HepG2 (cell line): ENCODE measurements around the gene MTMR3. TPM values are rescaled to one million over a fixed set of nuclear protein-coding genes. Genes with fewer than 3 reads are reported as not detected.

Source experiments
- CBX2 ChIP-seq, 2 experiments: fragments of 200-600 bp in 1 of 2; sonication (generic); formaldehyde crosslinking in 1 of 2; IDR thresholded peaks; 2 replicates each; pipeline versions ENCODE4 v1.7.0 to v1.8.1; 2018 to 2022; ENCODE audit warnings: low read depth in 2 of 2, low read length in 1 of 2, mild to moderate bottlenecking in 1 of 2, missing genetic modification reagents in 1 of 2
- HDAC1 ChIP-seq: sonication (generic); formaldehyde crosslinking; IDR thresholded peaks from 2 replicates; pipeline ENCODE4 v1.5.1; 2020; ENCODE audit warnings: mild to moderate bottlenecking, missing genetic modification reagents
- KLF13 ChIP-seq: sonication (generic); formaldehyde crosslinking; IDR thresholded peaks from 2 replicates; pipeline ENCODE4 v1.4.0; 2020; ENCODE audit warnings: mild to moderate bottlenecking, missing genetic modification reagents
- LCORL ChIP-seq, 2 experiments: fragments of 450-650 bp in 1 of 2; sonication (generic) in 1 of 2; formaldehyde crosslinking in 1 of 2; IDR thresholded peaks; 2 replicates each; pipeline versions ENCODE4 v1.5.0 to v1.6.1; 2017 to 2020; ENCODE audit warnings: antibody characterized with exemption in 1 of 2, missing genetic modification reagents in 1 of 2
- NR3C1 ChIP-seq: sonication (generic); formaldehyde crosslinking; IDR thresholded peaks from 2 replicates; pipeline ENCODE4 v1.4.0; 2020; ENCODE audit warnings: missing genetic modification reagents
- RAD21 ChIP-seq: fragments of 450-650 bp; formaldehyde crosslinking; IDR thresholded peaks from 2 replicates; pipeline ENCODE4 v1.5.0; 2020; ENCODE audit warnings: mild to moderate bottlenecking
- RFX5 ChIP-seq: IDR thresholded peaks from 2 replicates; pipeline ENCODE4 v1.6.1; 2011; ENCODE audit warnings: low read depth, low read length, improper control_type of control experiment
- SETDB1 ChIP-seq: sonication (generic); formaldehyde crosslinking; IDR thresholded peaks from 2 replicates; pipeline ENCODE4 v1.5.1; 2020; ENCODE audit warnings: missing genetic modification reagents, mild to moderate bottlenecking, borderline replicate concordance
- SNAPC2 ChIP-seq: sonication (generic); formaldehyde crosslinking; IDR thresholded peaks from 2 replicates; pipeline ENCODE4 v1.8.1; 2022; ENCODE audit warnings: mild to moderate bottlenecking, missing genetic modification reagents
- ZFX ChIP-seq: sonication (generic); formaldehyde crosslinking; IDR thresholded peaks from 2 replicates; pipeline ENCODE4 v1.4.0; 2020; ENCODE audit warnings: mild to moderate bottlenecking, low read depth, missing genetic modification reagents, moderate library complexity
- ZNF143 ChIP-seq: sonication (generic); formaldehyde crosslinking; IDR thresholded peaks from 2 replicates; pipeline ENCODE4 v1.4.0; 2020; ENCODE audit warnings: missing genetic modification reagents
- ZNF496 ChIP-seq: sonication (generic); formaldehyde crosslinking; IDR thresholded peaks from 2 replicates; pipeline ENCODE4 v1.8.1; 2023; ENCODE audit warnings: mild to moderate bottlenecking, moderate library complexity, missing genetic modification reagents; ENCODE audit not compliant: insufficient replicate concordance
- ZNF558 ChIP-seq: sonication (generic); formaldehyde crosslinking; IDR thresholded peaks from 2 replicates; pipeline ENCODE4 v1.9.0; 2022; ENCODE audit warnings: mild to moderate bottlenecking, missing genetic modification reagents, borderline replicate concordance
- ZNF563 ChIP-seq: sonication (generic); formaldehyde crosslinking; IDR thresholded peaks from 2 replicates; pipeline ENCODE4 v1.8.0; 2022; ENCODE audit warnings: mild to moderate bottlenecking, moderate library complexity, missing genetic modification reagents
- polyA plus RNA-seq, 8 experiments: library from polyadenylated mRNA; depleted of rRNA in 3 of 8; stranded (reverse) in 7 of 8; unstranded in 1 of 8; fragments of >200 nt; fragmentation: Illumina TruSeq in 4 of 8; extraction: Trizol in 4 of 8; gene quantifications; 2 replicates each; pipeline versions ENCODE4 v1.2.1 to v1.2.3, GENCODE V29; 2011 to 2016; ENCODE audit warnings: low read depth in 4 of 8, missing spikeins in 1 of 8, mixed read lengths in 1 of 8; ENCODE audit not compliant: insufficient read depth in 1 of 8
- total RNA-seq, 5 experiments: library from RNA; depleted of rRNA; stranded (reverse); fragments of >200 nt; fragmentation: Illumina TruSeq; extraction: Trizol; gene quantifications; 2 replicates each; pipeline ENCODE4 v1.2.3, GENCODE V29; 2016; ENCODE audit warnings: low read depth in 1 of 5
- TF ChIP-seq, protein P1 (sequence below): sonication (generic); formaldehyde crosslinking; IDR thresholded peaks from 2 replicates; pipeline ENCODE4 v1.5.1; 2020; ENCODE audit warnings: missing genetic modification reagents, mild to moderate bottlenecking, borderline replicate concordance
- TF ChIP-seq, protein P2 (sequence below): IDR thresholded peaks from 2 replicates; pipeline ENCODE4 v1.6.1; 2018; ENCODE audit warnings: missing genetic modification reagents
- TF ChIP-seq, protein P3 (sequence below): sonication (generic); formaldehyde crosslinking; IDR thresholded peaks from 2 replicates; pipeline ENCODE4 v1.4.0; 2020; ENCODE audit warnings: low read depth, mild to moderate bottlenecking, missing genetic modification reagents
- TF ChIP-seq, protein P4 (sequence below): sonication (generic); formaldehyde crosslinking; IDR thresholded peaks from 2 replicates; pipeline ENCODE4 v1.5.0; 2020; ENCODE audit warnings: missing genetic modification reagents
- TF ChIP-seq, protein P5 (sequence below): sonication (generic); formaldehyde crosslinking; IDR thresholded peaks from 2 replicates; pipeline ENCODE4 v1.5.1; 2020; ENCODE audit warnings: mild to moderate bottlenecking, missing genetic modification reagents, borderline replicate concordance
- TF ChIP-seq, protein P6 (sequence below): sonication (generic); formaldehyde crosslinking; conservative IDR thresholded peaks from 2 replicates; pipeline ENCODE4 v1.4.0; 2020; ENCODE audit warnings: missing genetic modification reagents

Gene MTMR3
- total and polyA plus RNA-seq, 2 of the 13 experiments (the other 11 are each of a cell fraction or from before 2014, with no cell fraction given) = 12.6 to 24.8 TPM

DNA sequence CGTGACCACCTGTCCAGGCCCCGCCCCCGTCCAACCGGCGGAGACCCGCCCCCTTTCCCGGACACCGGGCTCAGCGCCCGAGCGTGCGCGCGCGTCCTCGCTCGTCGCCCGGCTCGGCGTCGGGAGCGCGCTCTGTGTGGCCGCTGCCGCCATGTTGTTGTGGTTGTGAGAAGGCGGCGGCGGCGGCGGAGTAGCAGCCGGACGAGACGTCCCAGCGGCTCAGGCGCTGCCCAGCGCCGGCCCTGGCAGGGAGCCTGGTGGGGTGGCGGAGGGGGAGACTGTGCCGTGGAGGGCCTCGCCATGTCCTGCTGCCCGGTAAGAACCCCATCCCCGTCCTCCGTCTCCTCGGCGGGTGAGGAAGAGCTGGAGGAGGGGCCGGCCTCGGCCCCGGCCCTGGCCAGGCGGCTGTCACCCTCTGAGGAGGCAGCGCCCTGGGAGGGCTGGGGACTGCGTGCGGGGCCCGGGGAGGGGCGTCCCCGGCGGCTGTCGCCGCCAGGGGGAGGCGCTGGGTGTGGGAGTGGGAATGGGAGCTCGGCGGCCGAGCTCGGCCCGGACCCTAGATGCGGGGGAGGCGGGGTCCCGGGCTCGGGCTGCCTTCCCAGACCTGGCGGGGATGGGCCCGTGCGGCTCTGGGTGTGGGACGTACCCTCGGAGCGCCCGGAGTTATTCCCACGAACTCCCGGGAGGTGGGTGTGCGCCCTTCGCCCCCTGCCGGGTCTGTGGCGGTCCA is at the start of gene MTMR3 (continued):
- TF ChIP-seq, protein P1, sequence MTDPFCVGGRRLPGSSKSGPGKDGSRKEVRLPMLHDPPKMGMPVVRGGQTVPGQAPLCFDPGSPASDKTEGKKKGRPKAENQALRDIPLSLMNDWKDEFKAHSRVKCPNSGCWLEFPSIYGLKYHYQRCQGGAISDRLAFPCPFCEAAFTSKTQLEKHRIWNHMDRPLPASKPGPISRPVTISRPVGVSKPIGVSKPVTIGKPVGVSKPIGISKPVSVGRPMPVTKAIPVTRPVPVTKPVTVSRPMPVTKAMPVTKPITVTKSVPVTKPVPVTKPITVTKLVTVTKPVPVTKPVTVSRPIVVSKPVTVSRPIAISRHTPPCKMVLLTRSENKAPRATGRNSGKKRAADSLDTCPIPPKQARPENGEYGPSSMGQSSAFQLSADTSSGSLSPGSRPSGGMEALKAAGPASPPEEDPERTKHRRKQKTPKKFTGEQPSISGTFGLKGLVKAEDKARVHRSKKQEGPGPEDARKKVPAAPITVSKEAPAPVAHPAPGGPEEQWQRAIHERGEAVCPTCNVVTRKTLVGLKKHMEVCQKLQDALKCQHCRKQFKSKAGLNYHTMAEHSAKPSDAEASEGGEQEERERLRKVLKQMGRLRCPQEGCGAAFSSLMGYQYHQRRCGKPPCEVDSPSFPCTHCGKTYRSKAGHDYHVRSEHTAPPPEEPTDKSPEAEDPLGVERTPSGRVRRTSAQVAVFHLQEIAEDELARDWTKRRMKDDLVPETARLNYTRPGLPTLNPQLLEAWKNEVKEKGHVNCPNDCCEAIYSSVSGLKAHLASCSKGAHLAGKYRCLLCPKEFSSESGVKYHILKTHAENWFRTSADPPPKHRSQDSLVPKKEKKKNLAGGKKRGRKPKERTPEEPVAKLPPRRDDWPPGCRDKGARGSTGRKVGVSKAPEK (CRISPR knock-in tag) = no peak
- TF ChIP-seq NR3C1 (CRISPR knock-in tag) (no peak), RAD21 (CRISPR knock-in tag) (peak; percentile 70), ZNF143 (CRISPR knock-in tag) (no peak), KLF13 (CRISPR knock-in tag) (no peak), SETDB1 (no peak), ZNF496 (CRISPR knock-in tag) (no peak), ZNF558 (CRISPR knock-in tag) (peak; percentile 68; the same call in 1 of the 2 replicates), ZFX (CRISPR knock-in tag) (peak; percentile 85), HDAC1 (CRISPR knock-in tag) (no peak; the same call in 1 of the 2 replicates), CBX2 (IDR thresholded peaks at IDR 0.05; ENCODE audit: low read depth, low read length) (no peak), CBX2 (CRISPR knock-in tag; IDR thresholded peaks at IDR 0.05; ENCODE audit: low read depth) (no peak), RFX5 (no peak), ZNF563 (CRISPR knock-in tag) (0 out of 2 replicates have a peak, but pooled peaks have one; percentile 51), SNAPC2 (0 out of 2 replicates have a peak, but pooled peaks have one; percentile 46), LCORL (IDR thresholded peaks at IDR 0.05) (no peak), LCORL (CRISPR knock-in tag; IDR thresholded peaks at IDR 0.05) (0 out of 2 replicates have a peak, but pooled peaks have one; percentile 38)
- TF ChIP-seq, protein P2, sequence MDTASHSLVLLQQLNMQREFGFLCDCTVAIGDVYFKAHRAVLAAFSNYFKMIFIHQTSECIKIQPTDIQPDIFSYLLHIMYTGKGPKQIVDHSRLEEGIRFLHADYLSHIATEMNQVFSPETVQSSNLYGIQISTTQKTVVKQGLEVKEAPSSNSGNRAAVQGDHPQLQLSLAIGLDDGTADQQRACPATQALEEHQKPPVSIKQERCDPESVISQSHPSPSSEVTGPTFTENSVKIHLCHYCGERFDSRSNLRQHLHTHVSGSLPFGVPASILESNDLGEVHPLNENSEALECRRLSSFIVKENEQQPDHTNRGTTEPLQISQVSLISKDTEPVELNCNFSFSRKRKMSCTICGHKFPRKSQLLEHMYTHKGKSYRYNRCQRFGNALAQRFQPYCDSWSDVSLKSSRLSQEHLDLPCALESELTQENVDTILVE (CRISPR knock-in tag) = no peak
- TF ChIP-seq, protein P3, sequence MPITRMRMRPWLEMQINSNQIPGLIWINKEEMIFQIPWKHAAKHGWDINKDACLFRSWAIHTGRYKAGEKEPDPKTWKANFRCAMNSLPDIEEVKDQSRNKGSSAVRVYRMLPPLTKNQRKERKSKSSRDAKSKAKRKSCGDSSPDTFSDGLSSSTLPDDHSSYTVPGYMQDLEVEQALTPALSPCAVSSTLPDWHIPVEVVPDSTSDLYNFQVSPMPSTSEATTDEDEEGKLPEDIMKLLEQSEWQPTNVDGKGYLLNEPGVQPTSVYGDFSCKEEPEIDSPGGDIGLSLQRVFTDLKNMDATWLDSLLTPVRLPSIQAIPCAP (CRISPR knock-in tag) = no peak
- TF ChIP-seq, protein P4, sequence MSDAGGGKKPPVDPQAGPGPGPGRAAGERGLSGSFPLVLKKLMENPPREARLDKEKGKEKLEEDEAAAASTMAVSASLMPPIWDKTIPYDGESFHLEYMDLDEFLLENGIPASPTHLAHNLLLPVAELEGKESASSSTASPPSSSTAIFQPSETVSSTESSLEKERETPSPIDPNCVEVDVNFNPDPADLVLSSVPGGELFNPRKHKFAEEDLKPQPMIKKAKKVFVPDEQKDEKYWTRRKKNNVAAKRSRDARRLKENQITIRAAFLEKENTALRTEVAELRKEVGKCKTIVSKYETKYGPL (CRISPR knock-in tag) = no peak
- TF ChIP-seq, protein P5, sequence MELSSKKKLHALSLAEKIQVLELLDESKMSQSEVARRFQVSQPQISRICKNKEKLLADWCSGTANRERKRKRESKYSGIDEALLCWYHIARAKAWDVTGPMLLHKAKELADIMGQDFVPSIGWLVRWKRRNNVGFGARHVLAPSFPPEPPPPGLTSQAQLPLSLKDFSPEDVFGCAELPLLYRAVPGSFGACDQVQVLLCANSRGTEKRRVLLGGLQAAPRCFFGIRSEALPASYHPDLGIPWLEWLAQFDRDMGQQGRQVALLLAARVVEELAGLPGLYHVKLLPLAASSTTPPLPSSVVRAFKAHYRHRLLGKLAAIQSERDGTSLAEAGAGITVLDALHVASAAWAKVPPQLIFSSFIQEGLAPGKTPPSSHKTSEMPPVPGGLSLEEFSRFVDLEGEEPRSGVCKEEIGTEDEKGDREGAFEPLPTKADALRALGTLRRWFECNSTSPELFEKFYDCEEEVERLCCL (CRISPR knock-in tag) = no peak
- TF ChIP-seq, protein P6, sequence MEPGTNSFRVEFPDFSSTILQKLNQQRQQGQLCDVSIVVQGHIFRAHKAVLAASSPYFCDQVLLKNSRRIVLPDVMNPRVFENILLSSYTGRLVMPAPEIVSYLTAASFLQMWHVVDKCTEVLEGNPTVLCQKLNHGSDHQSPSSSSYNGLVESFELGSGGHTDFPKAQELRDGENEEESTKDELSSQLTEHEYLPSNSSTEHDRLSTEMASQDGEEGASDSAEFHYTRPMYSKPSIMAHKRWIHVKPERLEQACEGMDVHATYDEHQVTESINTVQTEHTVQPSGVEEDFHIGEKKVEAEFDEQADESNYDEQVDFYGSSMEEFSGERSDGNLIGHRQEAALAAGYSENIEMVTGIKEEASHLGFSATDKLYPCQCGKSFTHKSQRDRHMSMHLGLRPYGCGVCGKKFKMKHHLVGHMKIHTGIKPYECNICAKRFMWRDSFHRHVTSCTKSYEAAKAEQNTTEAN (CRISPR knock-in tag) = no peak
